Cardiac ventricle fibroblast (primary cell): ENCODE measurements around the gene OR10A2. TPM values are rescaled to one million over a fixed set of nuclear protein-coding genes. Genes with fewer than 3 reads are reported as not detected.

Source experiments
- total RNA-seq: library from RNA; depleted of rRNA; stranded (reverse); fragments of >200 nt; gene quantifications from 2 replicates; pipeline ENCODE4 v1.2.3, GENCODE V29; 2015

OR10A2 gene, protein sequence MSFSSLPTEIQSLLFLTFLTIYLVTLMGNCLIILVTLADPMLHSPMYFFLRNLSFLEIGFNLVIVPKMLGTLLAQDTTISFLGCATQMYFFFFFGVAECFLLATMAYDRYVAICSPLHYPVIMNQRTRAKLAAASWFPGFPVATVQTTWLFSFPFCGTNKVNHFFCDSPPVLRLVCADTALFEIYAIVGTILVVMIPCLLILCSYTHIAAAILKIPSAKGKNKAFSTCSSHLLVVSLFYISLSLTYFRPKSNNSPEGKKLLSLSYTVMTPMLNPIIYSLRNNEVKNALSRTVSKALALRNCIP
- not detected in 2 replicates for total RNA-seq

GRCh38 chr11:6862961-6863360 lies at the start of gene OR10A2:
Gene OR10A2 (plus strand): TSS chr11:6863057. CDS start chr11:6869755, 6,698 bp downstream.

GRCh38 chr11:6845383-6845782 lies 17.5 kb upstream of the OR10A2 start, which contains the start of gene OR10A5:
Gene OR10A5 (plus strand): TSS chr11:6845683. CDS start chr11:6845683, 0 bp downstream.

DNA sequence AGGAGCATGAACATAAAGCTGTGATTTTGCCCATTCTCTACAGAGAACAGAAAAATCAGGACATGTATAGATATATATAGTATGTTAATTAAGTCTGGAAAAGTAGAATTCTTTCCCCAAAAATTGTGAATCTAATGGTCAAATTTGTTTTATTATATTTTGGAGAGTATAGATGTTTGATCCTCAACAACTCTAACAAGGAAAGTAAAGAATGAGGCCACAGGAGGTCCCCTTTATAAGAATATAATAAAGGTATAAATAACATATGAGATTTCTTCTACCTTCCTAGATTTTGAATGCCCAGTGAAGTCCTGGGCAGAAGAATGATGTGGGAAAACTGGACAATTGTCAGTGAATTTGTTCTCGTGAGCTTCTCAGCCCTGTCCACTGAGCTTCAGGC lies 13.5 kb downstream of the OR10A2 start, which contains the start of gene OR10A4:
Gene OR10A4 (plus strand): TSS at position 301 of the 400 bp plus-strand sequence. CDS start 23 bp downstream, at position 324.

DNA sequence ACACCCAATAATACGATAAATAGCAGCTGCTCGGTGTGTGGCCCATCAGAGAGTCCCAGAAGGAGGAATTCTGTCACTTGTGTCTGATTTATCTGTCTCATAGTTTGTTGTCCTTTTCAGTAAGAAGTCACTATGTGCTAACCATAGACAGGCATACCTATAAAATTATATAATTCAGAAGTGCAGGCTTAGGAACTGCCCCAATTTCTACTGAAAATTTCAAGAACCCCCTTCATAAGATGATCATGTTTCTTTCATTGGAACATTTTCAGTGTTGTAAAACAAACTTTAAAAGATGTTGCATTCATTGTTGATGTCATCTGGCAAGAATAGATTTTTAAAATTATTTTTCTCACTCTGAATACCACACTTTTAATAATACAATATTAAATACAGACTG lies 29.5 kb downstream of the OR10A2 start, which contains the start of gene OR2D2:
Gene OR2D2 (minus strand): TSS at position 101 of the 400 bp plus-strand sequence. CDS start 0 bp downstream, at position 101.

DNA sequence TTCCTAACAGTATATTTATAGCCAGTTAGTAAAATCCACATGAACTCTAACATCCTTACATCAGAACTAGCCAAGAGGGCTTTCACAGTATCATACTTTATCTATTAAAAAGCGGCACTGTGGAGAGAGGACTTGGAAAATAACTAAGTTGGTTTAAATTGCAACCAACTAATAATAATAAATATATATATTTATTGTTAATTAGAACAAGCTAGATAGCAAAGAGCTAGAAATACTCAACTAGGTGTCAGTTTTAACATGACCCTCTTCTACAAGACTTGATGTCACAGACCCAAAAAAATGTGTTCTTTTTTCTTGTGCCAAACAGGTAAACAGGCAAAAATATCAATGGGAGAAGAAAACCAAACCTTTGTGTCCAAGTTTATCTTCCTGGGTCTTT lies 57.8 kb downstream of the OR10A2 start, which contains the start of gene OR2D3:
Gene OR2D3 (plus strand): TSS at position 301 of the 400 bp plus-strand sequence. CDS start 0 bp downstream, at position 301.

Other genes starting within 250 kb of the OR10A2 start
- 82.0 and 93.0 TPM in 2 replicates for gene TPP1, start 243.6 kb upstream of the OR10A2 start, total RNA-seq
- 1.6 and 2.0 TPM in 2 replicates for gene DCHS1, start 207.2 kb upstream of the OR10A2 start, total RNA-seq
- 36.9 and 60.1 TPM in 2 replicates for gene MRPL17, start 179.7 kb upstream of the OR10A2 start, total RNA-seq
- gene OR2AG2, start 91.1 kb upstream of the OR10A2 start, total RNA-seq, result not detected in 2 replicates
- gene OR2AG1, start 80.0 kb upstream of the OR10A2 start, total RNA-seq, result not detected in 2 replicates
- 0.06 TPM in 1 of 2 replicates, not detected in the other for gene OR6A2, start 63.4 kb upstream of the OR10A2 start, total RNA-seq
- not detected in 2 replicates for gene OR10A5, start 17.4 kb upstream of the OR10A2 start, total RNA-seq
- not detected in 2 replicates for gene OR10A4, start 13.6 kb downstream of the OR10A2 start, total RNA-seq
- not detected in 2 replicates for gene OR2D2, start 29.4 kb downstream of the OR10A2 start, total RNA-seq
- gene OR2D3, start 57.9 kb downstream of the OR10A2 start, total RNA-seq, result not detected in 2 replicates
- 0.98 and 2.0 TPM in 2 replicates for gene ZNF215, start 63.4 kb downstream of the OR10A2 start, total RNA-seq
- gene ZNF214, start 157.3 kb downstream of the OR10A2 start, total RNA-seq, result 1.00 and 2.0 TPM in 2 replicates
- 0.05 TPM in 1 of 2 replicates, not detected in the other for gene NLRP14, start 157.4 kb downstream of the OR10A2 start, total RNA-seq
- not detected in 2 replicates for gene RBMXL2, start 225.9 kb downstream of the OR10A2 start, total RNA-seq